Stimulated activated CD4-positive, alpha-beta T cell treated with anti-CD3 and anti-CD28 coated beads, TNF-alpha, amount 100 ng/mL, for 4 hours (primary cell): ENCODE data around the gene TMEM151B.

Experiments
- DNase-seq, 3 experiments: peaks; one replicate each; pipeline ENCODE4 v3.0.0-alpha.2; 2020; ENCODE audit warnings: low read depth in 3 of 3

TMEM151B gene

DNA sequence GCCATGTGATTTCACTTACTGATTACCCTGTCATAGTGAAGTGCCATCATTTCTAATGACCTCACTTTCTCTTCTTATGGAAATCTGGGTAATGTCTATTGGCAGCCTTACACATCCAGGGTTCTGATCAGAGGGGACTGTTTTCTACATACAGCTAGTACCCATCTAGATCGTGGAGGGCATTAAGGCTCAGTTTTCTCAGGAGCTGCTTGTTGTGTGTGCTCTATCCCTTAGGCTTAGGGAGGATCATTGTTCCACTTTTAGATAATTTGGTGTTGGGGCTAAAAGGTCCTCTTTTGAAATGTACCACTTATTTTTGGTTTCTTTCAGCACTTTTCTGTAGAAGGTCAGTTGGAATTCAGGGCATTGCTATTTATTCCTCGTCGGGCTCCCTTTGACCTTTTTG, 19.5 kb upstream of the TMEM151B start:
- DNase-seq, result no peak

DNA sequence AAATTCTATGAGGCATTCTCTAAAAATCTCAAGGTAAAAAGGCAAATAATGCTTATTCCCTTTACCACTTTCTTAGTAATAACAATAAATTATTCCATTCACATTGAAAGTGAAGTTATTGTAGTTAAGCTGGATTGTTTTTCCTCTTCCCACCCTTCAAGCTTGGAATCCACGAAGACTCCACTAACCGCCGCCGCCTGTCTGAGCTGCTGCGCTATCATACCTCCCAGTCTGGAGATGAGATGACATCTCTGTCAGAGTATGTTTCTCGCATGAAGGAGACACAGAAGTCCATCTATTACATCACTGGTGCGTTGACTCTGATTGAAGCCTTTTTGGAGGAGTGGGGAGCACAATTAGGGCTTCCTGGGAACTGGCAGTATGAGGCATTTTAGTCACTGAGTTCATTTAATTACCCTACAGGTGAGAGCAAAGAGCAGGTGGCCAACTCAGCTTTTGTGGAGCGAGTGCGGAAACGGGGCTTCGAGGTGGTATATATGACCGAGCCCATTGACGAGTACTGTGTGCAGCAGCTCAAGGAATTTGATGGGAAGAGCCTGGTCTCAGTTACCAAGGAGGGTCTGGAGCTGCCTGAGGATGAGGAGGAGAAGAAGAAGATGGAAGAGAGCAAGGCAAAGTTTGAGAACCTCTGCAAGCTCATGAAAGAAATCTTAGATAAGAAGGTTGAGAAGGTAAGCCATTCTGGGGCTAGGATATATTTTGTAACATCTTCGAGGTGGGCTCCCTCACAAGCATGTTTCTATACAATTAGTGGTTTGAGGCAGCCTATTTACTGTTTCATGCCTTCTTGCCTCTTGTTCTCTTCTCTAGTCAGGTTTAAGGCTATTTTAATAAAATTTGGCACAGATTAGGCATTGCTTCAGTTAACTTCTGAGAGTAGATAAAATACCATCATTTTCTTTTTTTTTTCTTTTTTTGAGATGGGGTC, 18.4 kb upstream of the TMEM151B start:
- no peak for DNase-seq

DNA sequence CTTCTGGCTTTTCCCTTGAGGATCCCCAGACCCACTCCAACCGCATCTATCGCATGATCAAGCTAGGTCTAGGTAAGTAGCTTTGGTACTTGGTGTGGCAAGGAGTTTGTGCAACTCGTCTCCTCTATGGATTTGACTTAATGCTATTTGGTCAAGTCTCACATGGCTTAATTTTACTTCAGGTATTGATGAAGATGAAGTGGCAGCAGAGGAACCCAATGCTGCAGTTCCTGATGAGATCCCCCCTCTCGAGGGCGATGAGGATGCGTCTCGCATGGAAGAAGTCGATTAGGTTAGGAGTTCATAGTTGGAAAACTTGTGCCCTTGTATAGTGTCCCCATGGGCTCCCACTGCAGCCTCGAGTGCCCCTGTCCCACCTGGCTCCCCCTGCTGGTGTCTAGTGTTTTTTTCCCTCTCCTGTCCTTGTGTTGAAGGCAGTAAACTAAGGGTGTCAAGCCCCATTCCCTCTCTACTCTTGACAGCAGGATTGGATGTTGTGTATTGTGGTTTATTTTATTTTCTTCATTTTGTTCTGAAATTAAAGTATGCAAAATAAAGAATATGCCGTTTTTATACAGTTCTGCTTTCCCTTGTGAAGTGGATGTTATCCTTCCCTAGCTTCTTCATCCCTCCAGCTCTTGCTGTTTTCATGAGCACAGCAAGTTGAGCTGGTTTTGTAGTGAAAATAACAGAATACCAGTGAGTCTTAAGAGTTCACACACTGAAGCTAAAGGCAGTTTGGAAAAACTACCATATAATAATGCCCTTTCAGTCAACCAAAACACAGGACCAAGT, 16.7 kb upstream of the TMEM151B start:
- DNase-seq, result no peak

DNA sequence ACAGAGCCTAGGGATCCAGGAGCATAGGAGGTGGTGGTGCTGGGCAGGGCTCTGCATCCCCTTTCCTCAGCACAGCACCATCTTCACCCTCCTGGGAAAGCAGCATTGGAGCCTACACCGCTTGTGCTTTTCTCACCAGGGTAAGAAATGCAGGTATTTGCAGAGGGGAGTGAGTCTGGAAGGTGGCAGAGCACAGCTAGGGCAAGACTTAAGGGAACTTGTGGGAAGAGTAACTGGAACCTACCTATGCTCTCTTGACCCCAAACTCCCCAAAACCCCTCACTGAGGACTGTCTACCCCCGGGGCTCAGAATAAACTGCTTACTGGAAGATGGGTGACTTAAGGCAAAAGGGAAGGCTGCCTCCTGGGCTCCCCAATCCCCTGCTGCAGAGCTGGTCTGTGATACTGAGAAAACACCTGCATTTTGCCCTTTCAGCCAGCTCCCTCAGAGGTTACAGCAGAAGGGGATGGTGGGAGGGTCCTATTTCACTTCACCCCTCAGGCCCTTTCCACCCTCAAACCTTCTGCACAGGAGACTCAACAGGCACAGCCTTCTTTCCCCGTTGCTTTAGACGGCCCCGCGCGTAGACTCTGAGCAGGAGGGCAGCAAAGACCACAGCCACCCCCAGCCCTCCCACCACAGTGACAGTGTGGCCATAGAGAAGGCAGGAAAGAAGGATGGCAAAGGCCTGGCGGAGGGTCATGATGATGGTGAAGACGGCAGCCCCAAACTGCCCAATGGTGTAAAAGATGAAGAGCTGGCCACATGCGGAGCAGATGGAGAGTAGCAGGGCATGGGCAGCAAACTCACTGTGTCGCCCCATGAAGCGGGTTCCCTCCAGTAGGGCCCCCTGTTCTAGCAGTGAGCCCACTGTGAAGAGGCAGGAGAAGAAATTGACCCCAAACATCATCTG, 15.8 kb upstream of the TMEM151B start:
- no peak for DNase-seq

DNA sequence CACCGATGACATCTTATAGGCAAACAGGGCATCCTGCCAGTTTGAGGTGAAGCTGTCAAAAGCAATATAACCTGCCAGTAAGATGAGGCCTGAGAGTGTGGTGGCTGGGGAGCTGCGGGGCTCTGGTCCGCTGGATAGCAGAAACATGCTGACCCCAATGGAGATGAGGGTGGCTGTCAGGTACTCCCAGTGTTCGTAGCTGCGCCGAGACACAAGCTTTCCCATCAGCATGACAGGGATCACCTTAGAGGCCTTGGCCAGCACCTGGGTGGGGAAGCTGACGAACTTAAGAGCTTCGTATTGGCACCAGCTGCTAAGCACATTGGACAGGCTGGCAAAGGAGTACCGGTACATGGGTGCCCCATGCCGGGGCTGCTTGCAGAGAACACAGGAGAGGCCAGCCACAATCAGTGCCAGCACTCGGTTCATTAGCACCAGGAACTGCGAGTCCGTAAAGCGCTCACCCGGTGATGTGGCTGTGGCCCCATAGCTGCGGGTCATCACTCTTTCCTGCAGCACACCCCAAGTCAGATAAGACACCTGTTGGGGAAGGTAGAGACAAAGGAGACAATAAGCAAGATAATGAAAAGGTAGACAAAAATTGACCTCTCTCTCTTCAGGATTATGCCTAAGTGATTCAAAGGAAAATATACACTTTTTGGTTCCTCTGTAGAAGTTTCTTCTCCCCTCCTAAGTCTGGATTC, 15.0 kb upstream of the TMEM151B start:
- DNase-seq, result no peak

DNA sequence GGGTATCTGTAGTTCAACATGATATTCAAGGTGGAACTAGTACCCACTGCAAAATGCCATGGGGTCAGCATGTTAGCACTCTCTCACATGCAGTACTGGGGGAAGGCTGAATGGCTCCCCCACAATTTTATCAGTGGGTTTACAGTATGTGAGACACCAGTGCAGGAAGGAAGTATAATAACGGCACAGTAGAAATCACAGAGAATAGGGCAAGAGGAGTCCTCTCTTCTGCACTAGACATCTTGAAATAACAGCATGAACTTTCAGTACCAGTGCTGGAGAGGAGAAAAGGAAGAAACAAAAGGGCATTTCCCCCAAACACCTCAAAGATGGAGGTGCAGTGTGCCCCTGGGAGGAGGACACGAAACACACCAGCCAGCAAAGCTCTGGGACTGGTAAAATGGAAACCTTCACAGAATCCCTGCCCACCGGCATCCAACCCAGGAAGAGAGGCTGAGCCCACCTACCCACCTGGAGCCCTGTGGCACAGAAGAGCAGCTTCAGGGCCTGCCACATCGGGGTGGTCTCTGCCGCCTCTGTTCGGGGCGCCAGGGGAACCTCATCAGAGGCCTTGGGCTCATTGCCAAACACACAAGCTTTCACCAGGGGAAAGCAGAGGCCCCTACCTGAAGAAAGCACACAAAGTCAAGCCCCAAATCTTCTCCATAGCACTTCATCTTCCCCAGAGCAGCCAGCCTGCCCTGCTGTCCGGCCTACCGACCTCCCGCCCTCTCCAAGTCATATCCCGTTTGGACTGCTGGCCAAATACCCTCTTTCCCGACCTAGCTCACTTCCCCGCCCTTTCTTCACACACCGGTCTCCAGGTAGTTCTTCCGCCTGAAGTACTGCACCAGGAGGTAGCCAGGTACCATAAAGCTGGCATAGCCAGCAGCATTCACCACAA, 14.1 kb upstream of the TMEM151B start:
- no peak for DNase-seq

DNA sequence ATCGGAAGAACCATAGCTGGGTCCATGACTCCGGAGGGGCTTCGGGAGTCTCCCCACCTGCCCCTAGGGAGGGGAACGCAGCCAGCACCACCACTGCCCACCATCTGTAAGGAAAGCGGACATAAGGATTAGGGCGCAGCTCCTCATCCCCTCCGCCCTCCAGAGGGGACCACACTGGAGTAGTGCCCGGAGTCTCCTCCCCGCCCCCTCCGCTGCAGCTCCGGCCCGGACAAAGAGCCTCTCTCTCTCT, 13.6 kb upstream of the TMEM151B start:
- no peak for DNase-seq

DNA sequence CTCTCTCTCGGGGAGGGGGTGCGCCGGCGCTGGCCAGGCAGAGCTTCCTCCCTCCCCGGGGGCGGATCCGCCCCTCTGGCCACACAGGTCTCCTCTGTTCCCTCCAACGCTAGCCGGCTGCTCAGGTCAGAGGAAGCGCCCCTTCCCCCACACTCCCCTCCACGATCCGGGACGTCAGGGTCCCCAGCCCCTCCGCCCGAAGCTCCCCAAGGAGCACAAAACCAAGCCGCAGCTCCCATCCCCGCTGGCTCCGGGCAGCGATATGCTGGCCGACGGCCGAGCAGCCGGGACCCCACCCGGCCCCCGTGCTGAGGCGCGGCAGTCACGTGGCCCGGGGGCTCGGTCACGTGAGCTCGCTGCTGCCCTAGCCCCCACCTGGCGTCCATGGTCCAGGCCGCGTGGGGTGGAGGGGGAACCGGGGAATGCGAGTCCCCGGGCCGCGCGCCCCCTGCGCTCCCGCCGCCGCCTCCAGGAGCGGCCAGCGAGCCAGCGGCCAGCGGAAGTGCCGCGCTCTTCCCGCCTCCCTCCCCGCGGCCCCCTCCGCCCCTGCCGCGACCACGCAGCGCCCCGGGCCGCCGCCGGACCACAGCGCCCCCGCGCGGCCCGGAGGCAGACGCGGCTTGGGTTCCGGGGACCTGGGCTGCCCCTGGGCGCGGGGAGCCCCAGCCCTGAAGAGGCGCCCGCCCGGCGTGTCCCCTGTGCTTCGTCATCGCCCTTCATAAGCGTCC, 13.1 kb upstream of the TMEM151B start, which contains the start of gene SLC35B2:
Gene SLC35B2 (minus strand): TSS at position 504 of the 728 bp plus-strand sequence. CDS start 118 bp downstream, at position 386.
- peak in 1 of 3 experiments; percentile 61 for DNase-seq

DNA sequence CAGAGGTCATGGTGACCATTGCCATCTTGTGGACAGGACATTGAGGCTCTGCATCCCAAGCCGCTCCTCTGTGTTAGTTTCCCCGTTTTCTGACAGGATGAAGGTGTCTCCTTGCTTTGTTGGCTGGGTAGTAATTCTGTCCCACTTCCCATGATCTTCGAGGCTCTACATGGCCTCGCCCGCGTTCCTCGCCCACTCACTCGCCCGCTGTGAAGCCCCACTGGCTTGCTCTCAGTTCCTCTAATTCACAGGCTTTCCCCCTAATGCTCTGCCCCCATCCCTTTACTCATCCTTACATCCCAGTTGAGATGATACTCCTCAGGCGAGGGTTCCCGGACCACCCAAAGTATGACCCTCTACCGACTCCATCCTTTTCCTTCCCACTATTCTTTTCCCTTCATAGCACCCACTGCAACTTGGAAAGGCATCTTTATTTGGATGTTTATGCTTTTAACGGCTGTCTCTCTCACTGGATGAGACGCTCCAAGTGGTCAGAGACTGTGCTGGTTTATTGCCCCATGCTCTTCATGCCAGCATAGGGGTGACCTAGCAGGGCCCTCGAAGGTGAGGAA, 12.4 kb upstream of the TMEM151B start:
- no peak for DNase-seq

DNA sequence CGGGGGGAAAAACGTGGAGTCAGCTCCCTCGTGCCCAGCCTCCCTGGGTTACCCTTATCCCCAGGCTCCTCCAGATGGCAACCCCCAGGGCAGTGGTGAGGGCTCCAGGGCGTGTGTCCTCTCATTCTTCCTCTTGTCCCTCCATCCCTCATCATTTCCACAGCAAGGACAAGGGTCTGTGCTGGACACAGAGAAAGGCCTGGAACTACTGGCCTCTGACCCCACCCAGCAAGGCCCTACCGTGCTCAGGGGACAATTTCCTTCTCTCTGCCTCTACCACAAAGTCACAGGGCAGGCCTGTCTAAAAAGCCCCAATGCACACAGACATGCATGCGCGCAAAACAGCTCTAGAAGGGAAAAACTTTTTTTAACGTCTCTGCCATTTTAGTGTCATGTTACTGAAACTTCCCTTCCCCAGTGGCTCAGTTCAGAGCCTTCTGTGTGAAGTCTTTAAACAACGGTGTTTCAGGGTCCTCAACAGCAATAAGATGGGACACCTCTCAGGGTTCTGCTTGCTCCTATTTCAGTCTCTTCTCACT, 11.9 kb upstream of the TMEM151B start:
- no peak for DNase-seq

DNA sequence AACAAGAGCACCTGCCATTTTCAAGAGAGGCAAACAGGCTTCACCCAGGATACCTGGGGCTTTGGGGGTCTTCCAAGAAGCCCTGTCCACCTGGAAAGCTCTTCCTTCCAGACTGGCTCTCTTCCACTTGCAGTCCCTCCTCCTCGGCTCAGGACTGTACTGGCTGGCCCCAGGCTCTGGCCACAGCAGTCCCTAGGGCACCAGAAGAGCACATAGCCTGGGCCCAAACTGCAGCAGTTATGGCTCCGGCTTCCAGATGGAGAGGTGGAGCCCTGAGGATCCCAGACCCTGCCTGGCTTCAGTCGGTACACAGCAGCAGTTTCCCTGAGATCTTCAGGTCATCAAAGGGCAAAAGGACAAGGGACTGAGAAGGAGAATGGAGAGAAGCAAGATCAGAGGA, 11.3 kb upstream of the TMEM151B start:
- DNase-seq, result no peak

DNA sequence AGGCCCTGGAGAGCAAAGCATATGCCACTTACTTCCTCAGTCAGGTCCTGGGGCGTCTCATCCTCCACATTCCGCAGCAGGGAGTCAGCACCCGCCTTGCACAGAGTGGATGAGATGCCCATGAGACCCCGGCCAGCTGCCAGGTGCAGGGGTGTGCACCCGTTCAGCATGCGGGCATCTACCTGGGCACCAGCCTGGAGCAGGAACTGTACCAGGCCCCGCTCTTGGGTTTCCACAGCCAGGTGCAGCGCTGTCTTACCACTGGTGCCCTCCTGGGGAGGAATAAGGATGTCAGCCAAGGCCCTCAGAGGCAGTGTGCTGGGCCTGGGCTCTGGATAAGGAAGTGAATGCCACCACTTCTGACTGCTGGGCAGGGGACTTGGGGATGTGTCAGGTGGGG, 10.2 kb upstream of the TMEM151B start:
- no peak for DNase-seq

DNA sequence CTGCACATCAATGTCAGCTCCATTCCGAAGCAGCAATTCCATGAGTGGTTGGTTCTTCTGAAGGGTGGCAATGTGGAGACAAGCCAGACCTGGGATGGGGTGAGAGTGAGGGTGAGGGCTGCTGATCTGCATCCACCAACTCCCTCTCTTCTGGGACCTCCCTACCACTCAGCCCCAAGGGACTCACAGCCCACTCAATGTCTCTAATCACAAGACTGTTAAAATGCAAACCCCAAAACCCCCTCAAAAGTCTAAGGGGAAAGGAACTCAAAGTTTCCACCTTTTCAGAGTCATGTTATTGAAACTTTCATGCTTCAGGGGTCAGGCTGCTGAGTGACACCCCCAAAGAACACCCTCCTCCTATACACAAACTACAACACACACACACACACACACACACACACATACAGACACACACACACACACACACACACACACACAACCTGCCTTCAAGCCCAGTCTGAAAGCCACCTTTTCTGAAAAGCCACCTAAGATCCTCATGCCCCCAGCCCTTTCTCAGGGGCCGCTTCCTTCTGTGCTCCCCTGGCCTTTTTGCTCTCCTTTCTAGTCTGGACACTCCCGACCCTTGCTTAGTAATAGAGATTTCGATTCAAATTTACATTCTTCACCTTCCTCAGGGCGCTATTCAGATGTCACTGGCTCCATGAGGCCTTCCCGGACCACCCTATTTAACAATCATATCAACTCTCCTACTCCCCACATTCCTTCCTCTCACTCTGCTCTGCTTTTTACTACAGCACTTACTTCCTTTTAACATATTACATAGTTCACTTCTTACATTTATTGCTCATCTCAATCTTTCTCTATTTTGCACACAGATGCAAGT, 9.6 kb upstream of the TMEM151B start:
- DNase-seq, result no peak

DNA sequence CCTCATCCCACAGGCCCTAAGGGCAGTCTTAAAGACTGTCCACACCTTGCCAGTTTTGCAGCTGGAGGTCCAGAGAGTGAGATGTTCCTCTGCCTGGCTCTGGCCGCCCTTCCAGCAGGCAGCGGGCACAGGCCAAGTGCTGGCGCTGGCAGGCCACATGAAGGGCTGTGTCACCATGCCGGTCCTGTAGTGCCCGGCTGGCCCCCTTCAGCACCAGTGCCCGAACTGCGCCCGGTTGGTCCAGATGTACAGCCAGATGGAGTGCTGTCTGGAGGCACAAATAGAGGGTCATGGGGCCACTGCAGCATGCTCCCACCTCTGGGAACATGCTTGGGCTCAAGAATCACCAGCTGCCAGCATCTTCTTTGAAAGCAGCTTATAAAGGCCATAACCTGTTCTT, 8.7 kb upstream of the TMEM151B start:
- DNase-seq, result no peak

DNA sequence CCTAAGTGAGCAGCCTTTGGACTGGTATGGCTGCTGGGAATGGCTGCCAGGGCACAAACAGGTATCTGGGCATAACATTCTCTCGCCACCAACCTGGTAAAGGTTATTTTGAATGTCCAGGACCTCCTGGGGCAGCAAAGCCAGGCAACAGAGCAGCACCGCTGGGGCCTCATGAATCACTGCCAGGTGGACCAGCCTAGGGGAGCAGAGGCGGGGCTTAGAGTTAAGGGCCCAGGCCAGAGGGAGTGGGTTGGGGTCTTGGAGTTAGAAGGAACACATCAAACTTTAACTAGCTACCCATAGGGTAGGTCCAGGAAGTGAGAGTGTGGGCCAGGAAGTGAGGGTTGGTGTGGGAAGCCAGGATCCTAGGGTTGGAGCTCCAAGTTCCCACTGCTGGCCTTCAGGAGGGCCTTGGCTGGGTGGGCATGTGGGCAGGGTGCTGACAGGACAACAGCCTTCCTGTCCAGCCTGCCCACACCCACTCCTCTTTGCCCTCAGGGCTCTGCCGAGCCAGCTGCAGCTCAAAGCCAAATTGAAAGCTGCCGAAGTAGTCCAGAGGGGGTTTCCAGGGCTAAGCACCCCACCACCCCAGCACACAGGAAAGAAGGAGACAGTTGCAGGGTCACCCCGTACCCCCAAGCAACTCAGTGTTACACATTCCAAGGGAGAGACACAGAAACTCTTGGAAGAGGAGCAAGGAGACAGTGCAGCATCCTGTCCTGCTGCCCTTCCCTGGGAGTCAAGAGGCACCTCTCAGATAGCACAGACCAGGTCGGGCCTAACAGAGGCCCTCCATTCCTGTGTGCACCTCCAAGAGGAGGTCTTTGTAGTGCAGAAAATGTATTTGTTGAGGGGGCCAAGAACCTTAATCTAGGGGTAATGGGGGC, 7.5 kb upstream of the TMEM151B start:
- no peak for DNase-seq

DNA sequence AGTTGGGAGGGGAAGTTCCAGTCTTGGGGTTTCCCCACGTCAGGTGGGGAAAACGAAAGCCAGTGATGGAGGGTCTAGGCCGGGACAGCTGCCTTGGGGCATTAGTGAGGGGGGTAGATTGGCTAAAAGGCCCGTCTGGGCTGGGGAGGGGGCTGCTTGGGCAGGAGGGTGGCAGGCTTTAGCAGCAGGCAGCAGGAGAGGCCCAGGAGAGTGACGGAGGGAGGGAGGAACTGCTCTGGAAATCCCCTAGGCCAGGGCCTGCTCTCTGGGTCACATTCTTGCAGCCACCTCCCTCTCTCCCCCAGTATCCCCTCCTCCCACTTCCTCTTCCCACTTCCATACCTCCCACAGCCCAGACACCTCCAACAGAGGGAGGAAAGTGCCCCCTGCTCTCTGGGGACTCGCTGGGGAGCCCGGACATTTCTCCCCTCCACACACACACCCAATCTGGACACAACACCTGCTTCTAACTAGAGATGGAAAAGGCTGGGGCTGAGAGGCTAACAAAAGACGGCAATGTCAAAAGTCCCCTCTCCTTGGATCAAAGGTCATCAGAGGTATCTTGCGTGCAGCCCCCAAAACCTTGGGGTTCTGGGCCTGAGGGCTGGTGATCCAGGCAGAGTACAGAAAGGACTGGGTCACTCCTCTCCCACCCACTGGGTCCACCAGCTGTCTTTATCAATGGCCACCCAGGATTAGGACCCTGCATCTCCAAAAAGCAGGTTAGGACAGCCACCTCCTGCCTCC, 6.7 kb upstream of the TMEM151B start:
- peak in 1 of 3 experiments; percentile 30 for DNase-seq
